Mesothelial cell of epicardium (in vitro differentiated cells): ENCODE results near the gene ITPR1. TPM values are rescaled to one million over a fixed set of nuclear protein-coding genes. Genes with fewer than 3 reads are reported as not detected.
A peak's percentile ranks its signal among the peaks of the same experiment; 100 is the strongest.

Experiments
- DNase-seq, 2 experiments: peaks; one replicate each; pipeline ENCODE4 v3.0.0; 2021; ENCODE audit warnings: low spot score in 2 of 2; ENCODE audit not compliant: unreplicated experiment in 2 of 2
- H3K27ac Mint-ChIP-seq: 2 replicates; pipeline ENCODE4 v1.8.0; 2021; ENCODE audit warnings: mixed read lengths
- H3K27me3 Mint-ChIP-seq: 2 replicates; pipeline ENCODE4 v1.8.0; 2021; ENCODE audit warnings: low read depth, mixed read lengths
- H3K36me3 Mint-ChIP-seq: 2 replicates; pipeline ENCODE4 v1.8.0; 2021; ENCODE audit warnings: mixed read lengths
- H3K4me1 Mint-ChIP-seq: 2 replicates; pipeline ENCODE4 v1.8.0; 2021; ENCODE audit warnings: mixed read lengths
- H3K4me3 Mint-ChIP-seq: 2 replicates; pipeline ENCODE4 v1.8.0; 2021; ENCODE audit warnings: mild to moderate bottlenecking, moderate library complexity, mixed read lengths
- H3K9me3 Mint-ChIP-seq: 2 replicates; pipeline ENCODE4 v1.8.0; 2021; ENCODE audit warnings: mixed read lengths
- total RNA-seq: library from RNA; stranded (reverse); gene quantifications from 3 replicates; pipeline ENCODE4 v1.2.1, GENCODE V29; 2021
- TF ChIP-seq, protein P1 (sequence below): fragments of 200-600 bp; sonication (generic); IDR thresholded peaks from one replicate; pipeline ENCODE4 v1.5.0; 2021; ENCODE audit warnings: antibody characterized with exemption; ENCODE audit not compliant: unreplicated experiment

ITPR1 gene
- total RNA-seq, 1 donor from 2014 or later = 21.3 TPM

DNA sequence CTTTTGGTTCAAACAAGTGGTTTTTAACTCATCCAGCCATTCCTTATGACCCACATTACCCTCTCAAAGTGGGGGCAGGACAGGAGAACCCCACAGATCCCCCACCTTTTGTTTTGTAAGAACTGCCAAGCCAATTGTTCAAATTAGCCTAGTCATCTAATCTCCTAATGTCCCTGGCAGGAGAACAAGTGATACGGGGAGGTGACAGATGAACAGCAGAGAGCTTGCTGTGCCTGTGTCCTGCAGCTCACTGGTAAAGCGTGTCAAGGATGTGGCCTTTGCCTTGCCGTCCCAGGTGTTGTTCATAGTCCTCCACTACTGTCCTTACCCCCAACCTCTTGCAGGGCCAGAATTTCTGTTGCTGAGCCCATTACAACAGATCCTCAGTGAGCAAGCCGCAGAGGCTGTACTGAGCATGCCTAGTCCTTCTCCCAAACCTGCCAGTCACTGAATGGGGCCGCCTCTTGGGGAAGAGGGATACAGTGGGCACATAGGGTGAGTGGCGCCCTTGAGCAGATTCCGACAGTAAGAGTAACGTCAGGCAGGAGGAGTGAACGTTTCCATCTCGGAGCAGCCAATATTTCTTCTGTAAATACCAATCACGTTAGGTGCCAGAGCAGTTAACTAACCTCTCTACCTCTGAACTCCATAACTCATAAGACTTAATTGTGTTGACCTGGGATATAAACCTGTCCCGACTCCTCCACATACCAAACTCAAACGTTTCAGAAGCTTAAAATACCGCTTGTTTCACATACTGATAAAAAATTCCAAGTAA is 87.4 kb downstream of the ITPR1 start:
- Mint-ChIP-seq H3K36me3 (no peaks in the 10 kb centered on the region), H3K4me1 (peaks cover 41% of the 10 kb centered on the region), H3K4me3 (no peak overlapping the region), H3K9me3 (no peaks in the 10 kb centered on the region), H3K27ac (peak overlapping the region; percentile 49), H3K27me3 (no peaks in the 10 kb centered on the region)
- no peak for DNase-seq
- TF ChIP-seq, protein P1, sequence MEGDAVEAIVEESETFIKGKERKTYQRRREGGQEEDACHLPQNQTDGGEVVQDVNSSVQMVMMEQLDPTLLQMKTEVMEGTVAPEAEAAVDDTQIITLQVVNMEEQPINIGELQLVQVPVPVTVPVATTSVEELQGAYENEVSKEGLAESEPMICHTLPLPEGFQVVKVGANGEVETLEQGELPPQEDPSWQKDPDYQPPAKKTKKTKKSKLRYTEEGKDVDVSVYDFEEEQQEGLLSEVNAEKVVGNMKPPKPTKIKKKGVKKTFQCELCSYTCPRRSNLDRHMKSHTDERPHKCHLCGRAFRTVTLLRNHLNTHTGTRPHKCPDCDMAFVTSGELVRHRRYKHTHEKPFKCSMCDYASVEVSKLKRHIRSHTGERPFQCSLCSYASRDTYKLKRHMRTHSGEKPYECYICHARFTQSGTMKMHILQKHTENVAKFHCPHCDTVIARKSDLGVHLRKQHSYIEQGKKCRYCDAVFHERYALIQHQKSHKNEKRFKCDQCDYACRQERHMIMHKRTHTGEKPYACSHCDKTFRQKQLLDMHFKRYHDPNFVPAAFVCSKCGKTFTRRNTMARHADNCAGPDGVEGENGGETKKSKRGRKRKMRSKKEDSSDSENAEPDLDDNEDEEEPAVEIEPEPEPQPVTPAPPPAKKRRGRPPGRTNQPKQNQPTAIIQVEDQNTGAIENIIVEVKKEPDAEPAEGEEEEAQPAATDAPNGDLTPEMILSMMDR = no peak

DNA sequence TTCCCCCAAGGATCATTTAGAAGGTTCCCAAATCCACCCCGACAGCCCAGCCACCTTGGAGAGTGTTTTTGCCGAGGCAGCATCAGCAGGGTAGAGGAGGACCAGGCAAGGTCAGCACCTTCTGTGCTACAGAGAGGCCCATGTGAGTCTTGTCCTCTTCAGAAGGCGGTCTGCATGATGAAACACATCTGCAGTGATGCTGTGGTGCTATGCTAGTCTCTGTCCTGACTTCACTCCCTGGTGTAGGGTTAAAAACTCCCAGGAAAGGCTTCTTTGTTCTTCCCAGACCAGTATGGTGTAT is 87.9 kb downstream of the ITPR1 start:
- TF ChIP-seq, protein P1 = no peak
- H3K4me3 Mint-ChIP-seq = no peak overlapping the region
- no peaks in the 10 kb centered on the region for H3K9me3 Mint-ChIP-seq
- peak overlapping the region; percentile 49 for H3K27ac Mint-ChIP-seq
- peaks cover 41% of the 10 kb centered on the region for H3K4me1 Mint-ChIP-seq
- no peak for DNase-seq
- H3K36me3 Mint-ChIP-seq = no peaks in the 10 kb centered on the region
- no peaks in the 10 kb centered on the region for H3K27me3 Mint-ChIP-seq

DNA sequence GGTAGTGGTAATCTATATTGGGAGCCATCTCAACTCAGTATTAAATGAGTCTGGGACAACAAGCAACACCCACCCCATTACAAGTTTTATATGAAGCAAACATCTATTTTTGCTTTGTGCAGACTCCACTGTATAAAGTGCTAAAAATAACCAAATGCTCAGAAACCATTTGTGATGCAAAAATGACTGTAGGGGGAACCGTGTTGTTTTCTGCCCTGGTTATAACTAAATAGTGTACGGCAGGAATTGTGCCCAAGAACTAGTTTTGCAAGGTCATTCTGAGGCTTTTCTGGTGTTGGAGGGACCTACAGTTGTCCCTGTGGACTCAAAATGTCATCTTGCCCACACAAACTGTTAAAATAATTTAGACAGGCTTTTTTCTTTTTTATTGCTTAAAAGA is 88.3 kb downstream of the ITPR1 start:
- peak overlapping the region; percentile 49 for H3K27ac Mint-ChIP-seq
- no peaks in the 10 kb centered on the region for H3K27me3 Mint-ChIP-seq
- H3K4me3 Mint-ChIP-seq = no peak overlapping the region
- no peak for DNase-seq
- H3K4me1 Mint-ChIP-seq = peaks cover 41% of the 10 kb centered on the region
- H3K9me3 Mint-ChIP-seq = no peaks in the 10 kb centered on the region
- TF ChIP-seq, protein P1 = no peak
- H3K36me3 Mint-ChIP-seq = no peaks in the 10 kb centered on the region

DNA sequence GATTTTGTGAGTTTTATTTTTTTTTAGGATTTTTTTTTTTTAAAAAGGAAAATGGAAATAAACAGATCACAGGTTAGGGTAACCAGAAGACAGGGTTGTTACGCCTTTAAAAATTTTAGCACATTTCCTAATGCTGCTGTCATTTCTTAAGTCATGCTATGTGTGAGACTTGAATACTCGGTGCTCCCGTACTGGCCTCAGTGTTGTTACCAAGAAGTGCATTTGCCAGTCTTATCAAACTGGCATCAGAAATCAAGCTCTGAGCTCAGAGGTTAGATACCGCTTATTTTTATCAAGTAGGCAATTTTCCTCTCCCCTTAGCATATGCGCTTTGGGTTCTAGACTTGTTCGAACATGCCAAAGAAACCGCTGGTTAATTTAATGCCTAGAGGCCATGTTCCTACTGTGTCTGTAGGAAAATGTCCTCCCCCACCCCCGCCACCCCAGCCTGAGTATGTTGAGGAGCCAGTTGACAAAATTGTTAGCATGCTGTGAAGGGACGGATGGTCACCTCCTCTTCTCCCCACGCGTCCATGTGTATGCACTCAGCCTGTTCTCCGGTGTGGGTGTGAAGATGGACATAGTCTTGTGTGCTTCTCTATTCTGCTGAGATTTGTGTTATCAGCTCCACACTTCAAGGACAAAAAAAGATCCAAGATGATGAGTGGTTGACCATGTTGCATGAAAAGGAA is 88.9 kb downstream of the ITPR1 start:
- TF ChIP-seq, protein P1 = no peak
- Mint-ChIP-seq H3K9me3 (no peaks in the 10 kb centered on the region), H3K36me3 (no peaks in the 10 kb centered on the region), H3K27ac (peak overlapping the region; percentile 89), H3K4me1 (peaks cover 41% of the 10 kb centered on the region), H3K4me3 (no peak overlapping the region), H3K27me3 (no peaks in the 10 kb centered on the region)
- DNase-seq = no peak

DNA sequence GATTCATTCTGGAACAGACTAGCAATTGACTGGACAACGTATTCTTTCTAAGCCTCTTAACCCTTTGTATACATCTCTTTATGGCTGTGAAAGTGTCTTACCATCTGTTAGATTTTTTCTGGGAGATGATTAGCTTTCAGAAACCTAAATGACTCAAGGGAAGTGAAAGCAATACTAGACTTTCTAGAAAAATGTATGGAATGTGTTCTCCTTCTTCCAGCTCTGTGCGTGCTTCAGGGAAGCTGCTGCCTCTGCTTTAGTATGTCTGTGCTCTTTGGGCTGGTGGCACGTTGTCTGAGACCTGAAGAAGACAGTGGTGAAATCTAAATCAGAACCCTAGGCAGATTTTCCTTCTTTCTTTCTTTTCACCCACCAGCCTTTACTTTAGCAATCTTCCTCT is 89.5 kb downstream of the ITPR1 start:
- no peaks in the 10 kb centered on the region for H3K9me3 Mint-ChIP-seq
- no peak for DNase-seq
- H3K27me3 Mint-ChIP-seq = no peaks in the 10 kb centered on the region
- peaks cover 41% of the 10 kb centered on the region for H3K4me1 Mint-ChIP-seq
- H3K36me3 Mint-ChIP-seq = no peaks in the 10 kb centered on the region
- TF ChIP-seq, protein P1 = no peak
- H3K4me3 Mint-ChIP-seq = no peak overlapping the region
- H3K27ac Mint-ChIP-seq = peak overlapping the region; percentile 89
